ENCODE results near the gene PERCC1. TPM values are rescaled to one million over a fixed set of nuclear protein-coding genes. Genes with fewer than 3 reads are reported as not detected.

The PERCC1 gene
- total RNA-seq, 1 donor = not detected

- DNase-seq (ENCODE audit: low read depth) = no peak
- no peak for TF ChIP-seq CTCF (IDR thresholded peaks at IDR 0.05; ENCODE audit: insufficient read depth, low read length)
Measured at GRCh38 chr16:1432388-1433262, 1.7 kb downstream of the PERCC1 start.

GRCh38 chr16:1433263-1433560 is 2.3 kb downstream of the PERCC1 start:
- H3K4me3 ChIP-seq (ENCODE audit: low read depth, low read length) = no peak overlapping the region
- no peak for TF ChIP-seq CTCF (IDR thresholded peaks at IDR 0.05; ENCODE audit: insufficient read depth, low read length)
- DNase-seq (ENCODE audit: low read depth) = no peak

More at GRCh38 chr16:1432388-1433262, 1.7 kb downstream of the PERCC1 start:
- no peak overlapping the region for H3K4me3 ChIP-seq (ENCODE audit: low read depth, low read length)

DNA sequence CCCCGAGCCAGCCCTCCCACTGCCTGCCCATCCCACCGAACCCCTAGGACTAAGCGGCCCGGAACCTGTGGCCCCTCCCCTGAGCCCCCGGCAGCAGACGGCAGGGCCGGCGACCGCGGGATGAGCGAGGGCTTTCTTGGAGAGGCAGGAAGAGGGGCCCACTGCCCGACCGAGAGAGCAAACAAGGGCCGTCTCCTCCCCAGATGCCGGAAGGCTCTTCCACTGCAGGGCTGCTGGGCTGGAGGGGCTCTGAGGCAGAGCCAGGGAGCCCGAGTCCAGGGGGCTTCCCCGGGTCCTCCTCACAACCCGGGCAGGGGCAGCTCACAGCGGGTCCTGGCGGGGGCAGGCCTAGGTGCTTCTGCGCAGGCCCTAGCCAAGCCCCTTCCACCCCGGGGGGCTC is 2.9 kb downstream of the PERCC1 start:
- H3K4me3 ChIP-seq (ENCODE audit: low read depth, low read length) = no peak overlapping the region
- no peak for DNase-seq (ENCODE audit: low read depth)
- no peak for TF ChIP-seq CTCF (IDR thresholded peaks at IDR 0.05; ENCODE audit: insufficient read depth, low read length)

- H3K4me3 ChIP-seq (ENCODE audit: low read depth, low read length) = no peak overlapping the region
- no peak for TF ChIP-seq CTCF (IDR thresholded peaks at IDR 0.05; ENCODE audit: insufficient read depth, low read length)
- DNase-seq (ENCODE audit: low read depth) = no peak
Measured at GRCh38 chr16:1434644-1435592, 4.0 kb downstream of the PERCC1 start.

GRCh38 chr16:1435921-1436697 is 5.2 kb downstream of the PERCC1 start:
- no peak for DNase-seq (ENCODE audit: low read depth)
- no peak overlapping the region for H3K4me3 ChIP-seq (ENCODE audit: low read depth, low read length)
- no peak for TF ChIP-seq CTCF (IDR thresholded peaks at IDR 0.05; ENCODE audit: insufficient read depth, low read length)

DNA sequence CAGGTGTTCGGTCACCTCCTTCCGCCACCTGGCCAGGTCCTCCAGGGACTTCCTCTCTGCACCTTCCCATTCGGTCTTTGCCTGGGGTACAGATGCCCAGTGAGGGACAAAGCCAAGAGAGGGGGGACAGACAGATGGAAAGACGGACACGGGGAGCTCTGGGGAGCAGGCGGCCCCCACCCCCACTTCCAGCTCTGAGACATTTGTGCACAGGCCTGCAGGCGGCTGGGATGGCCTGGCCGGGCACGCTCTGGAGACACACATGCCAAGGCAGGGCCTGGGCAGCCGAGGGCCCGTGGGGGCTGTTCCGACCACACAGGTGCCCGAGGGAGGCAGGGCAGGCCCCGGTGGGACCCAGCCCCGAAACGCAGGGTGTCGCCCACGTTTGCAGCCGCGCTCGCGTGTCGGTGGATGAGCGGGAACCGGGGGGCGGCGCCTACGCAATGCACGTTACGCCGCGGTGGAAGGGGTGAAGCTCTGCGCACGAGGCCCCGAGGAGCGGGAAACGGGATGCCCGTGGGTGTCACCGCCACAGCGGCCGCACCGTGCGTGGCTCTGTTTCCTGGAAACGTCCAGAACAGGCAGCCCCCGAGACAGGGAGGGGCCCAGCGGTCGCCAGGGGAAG is 6.0 kb downstream of the PERCC1 start:
- no peak overlapping the region for H3K4me3 ChIP-seq (ENCODE audit: low read depth, low read length)
- no peak for DNase-seq (ENCODE audit: low read depth)
- TF ChIP-seq CTCF (IDR thresholded peaks at IDR 0.05; ENCODE audit: insufficient read depth, low read length) = no peak
